UCSD-AML1 (cell line): ENCODE results near the gene NT5C1B.
A peak's percentile ranks its signal among the peaks of the same experiment; 100 is the strongest.

ENCODE experiments used
- DNase-seq: peaks from one replicate; lab custom pipeline; 2025; ENCODE audit not compliant: unreplicated experiment; lab: John Stamatoyannopoulos, UW

Gene NT5C1B

GRCh38 chr2:18600255-18600613 lies 10.9 kb upstream of the NT5C1B start:
- no peak for DNase-seq

DNA sequence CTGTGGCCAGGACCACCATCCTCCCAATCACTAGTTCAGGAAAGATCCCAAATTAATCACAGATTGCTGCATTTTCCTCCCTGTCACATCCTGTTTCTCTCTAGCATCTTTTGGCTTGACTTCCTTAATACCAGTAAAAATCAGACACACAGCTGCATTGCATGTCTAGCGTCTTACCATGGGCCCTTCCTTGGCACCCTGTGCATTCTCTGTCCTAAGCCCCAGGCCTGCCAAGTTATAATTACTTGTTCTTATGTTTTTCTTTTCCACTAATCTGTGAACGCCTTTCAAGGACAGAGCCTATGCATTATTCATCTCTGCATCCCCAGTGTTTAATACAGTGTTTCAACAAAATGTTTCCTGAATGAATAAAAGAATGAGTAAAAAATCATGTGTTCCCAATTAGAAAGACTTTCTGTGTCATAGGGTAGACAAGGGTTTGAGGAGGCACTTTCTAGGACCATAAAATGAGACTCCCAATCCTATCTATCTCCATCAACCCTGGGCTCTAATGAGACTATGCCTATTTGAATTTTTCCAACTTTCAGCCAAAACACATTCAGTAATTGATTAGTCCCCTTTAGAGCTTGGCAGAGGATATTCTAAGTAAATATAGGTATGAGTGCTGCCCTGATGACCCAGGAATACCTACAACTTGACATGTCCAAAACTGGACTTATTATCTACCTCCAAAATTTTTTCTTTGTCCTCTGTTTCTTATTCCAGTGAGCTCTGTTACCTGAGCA lies 10.3 kb upstream of the NT5C1B start:
- DNase-seq: no peak

DNA sequence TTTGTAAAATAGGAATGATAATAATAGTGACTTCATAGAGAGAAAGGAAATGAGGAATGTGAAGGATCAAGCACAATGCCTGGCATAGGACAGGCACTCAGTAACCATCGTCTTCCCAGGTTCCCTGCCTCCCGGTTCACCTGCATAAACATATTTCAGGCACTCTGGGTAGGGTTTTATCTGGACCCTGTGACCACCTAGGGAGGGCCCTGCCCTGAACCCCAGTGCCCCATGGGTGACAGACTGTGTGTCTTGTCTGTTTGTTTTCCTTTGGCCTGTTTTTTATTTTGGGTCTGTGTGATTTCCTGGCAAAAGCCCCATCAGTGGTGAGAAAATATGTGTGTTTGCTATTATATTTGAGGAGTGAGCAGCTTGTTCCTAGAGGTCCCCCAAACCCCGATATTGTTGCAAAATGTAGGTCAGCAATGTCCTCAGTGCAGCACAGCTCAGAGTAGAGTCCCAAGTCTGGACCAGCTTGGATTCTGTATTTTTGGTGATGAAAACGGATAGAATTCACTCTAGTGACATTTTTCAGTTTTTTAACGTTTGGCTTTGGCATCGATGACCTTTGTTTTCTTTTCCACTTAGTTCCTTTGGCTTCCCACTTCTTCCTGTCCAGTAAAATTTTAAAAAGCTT lies 9.6 kb upstream of the NT5C1B start:
- no peak for DNase-seq

DNA sequence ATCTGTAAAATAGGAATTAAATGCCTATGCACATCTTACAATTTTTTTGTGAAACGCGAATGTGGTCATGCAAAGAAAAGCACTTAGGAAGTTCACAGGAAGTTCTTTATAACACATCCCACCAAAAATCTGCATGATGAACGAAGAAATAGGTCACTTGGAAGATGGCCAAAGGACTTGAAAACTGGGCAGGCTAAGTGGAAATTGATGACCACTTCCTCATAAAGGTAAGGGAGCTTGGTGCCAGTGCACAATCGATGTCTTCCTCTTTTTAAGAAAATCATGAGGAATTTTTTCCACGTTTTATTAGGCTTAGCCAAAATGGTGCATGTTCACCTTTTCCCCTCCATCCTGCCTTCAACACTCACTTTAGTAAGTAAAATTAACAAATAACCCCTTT lies 8.2 kb upstream of the NT5C1B start:
- DNase-seq: no peak

DNA sequence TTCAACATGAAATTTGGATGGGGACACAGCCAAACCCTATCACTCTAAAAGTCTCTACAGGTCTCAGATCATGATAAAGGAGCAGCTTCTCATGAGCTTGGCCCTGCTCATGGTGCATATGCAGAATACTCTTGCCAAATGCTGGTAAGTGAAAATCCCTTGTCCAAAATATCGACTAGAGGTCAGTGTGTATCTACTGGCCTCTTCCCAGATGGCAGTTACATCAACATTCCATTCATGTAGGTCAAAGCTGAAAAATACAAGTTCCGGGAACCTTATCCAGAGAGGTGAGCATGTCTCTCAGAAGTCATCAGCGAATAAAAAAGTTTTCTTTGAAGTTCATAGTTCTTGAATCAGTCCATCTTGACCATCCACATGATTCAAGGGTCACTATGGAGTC lies 7.6 kb upstream of the NT5C1B start:
- DNase-seq: no peak

- no peak for DNase-seq
Observed at GRCh38 chr2:18593496-18593895, 4.1 kb upstream of the NT5C1B start.

GRCh38 chr2:18592372-18592771 lies 3.0 kb upstream of the NT5C1B start:
- DNase-seq: no peak

DNA sequence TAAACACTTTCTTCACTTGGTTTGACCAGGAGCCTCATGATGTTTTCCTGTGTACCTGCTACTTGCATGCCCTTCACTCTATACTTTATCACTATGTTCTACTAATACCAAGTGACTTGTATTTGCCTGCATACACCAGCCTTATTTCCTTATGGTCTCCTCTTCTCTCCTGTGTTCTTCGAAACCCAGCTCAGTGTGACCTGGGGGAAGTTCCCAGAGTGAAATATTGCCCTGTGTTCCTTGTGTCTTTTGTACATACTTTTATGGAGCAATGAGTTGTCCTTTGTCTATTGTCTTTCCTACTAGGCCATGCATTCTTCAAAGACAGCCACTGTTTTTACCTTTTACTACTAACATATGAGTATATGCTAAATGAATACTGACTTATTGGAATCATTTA lies 567 bp downstream of the NT5C1B start:
- no peak for DNase-seq

GRCh38 chr2:18588049-18588448 lies 1.3 kb downstream of the NT5C1B start:
- DNase-seq: no peak

DNA sequence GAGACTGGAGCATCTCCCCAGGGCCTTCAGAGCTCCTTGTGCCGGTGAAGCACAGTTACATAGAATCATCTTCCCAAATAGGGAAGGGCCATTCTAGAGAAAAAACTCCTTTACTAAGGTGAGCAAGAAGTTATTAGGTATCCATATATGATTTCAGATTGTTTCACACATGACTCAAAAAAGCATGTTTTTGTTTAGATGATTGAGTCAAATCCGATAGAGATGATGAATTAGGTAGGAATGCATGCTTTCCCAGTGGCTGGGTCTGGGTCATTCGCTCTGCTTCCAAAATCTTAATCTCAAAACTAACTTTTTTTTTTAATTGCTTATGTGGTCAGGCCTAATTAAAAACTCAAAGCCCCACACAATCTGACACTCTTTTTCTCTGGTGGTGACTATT lies 3.8 kb downstream of the NT5C1B start:
- no peak for DNase-seq

DNA sequence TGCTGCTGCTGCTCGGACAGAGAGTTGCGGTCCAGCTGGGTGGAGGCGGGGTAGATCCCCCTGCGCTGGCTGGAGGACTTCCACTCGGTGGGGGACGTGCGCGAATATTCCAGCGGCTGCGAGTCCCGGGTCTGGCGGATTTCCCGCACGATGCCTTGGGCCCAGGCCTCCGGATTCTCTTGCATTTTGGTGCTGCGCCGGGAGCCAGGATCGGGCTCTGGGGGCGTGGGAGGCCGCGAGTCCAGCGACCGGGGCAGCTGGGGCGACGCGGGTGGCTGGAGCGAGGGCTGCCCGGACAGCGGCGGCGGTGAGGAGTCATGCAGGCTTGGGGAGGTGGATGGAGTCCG lies 4.8 kb downstream of the NT5C1B start:
- no peak for DNase-seq

- no peak for DNase-seq
Observed at GRCh38 chr2:18583905-18584607, 5.3 kb downstream of the NT5C1B start.

DNA sequence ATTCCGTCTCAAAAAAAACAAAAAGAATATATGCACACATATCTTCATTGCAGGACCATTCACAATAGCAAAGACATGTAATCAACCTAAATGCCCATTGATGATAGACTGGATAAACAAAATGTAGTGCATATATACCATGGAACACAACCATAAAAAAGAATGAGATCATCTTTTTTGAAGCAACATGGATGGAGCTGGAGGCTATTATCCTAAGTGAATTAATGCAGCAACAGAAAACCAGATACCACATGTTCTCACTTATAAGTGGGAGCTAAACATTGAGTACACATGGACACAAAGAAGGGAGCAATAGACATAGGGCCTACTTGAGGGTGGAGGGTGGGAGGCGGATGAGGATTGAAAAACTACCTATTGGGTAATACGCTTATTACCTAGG lies 8.8 kb downstream of the NT5C1B start:
- no peak for DNase-seq

DNA sequence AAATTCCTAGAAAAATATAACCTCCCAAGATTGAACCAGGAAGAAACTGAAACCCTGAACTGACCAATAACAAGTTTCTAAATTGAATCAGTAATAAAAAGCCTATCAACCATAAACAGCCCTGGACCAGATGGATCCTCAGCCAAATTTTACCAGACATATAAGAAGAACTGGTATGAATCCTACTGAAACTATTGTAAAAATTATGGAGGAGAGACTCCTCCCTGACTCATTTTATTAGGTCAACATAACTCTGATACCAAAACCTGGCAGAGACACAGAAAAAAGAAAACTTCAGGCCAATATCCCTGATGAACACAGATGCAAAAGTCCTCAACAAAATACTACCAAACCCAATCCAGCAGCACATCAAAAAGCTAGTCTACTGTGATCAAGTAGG lies 11.3 kb downstream of the NT5C1B start:
- DNase-seq: no peak

DNA sequence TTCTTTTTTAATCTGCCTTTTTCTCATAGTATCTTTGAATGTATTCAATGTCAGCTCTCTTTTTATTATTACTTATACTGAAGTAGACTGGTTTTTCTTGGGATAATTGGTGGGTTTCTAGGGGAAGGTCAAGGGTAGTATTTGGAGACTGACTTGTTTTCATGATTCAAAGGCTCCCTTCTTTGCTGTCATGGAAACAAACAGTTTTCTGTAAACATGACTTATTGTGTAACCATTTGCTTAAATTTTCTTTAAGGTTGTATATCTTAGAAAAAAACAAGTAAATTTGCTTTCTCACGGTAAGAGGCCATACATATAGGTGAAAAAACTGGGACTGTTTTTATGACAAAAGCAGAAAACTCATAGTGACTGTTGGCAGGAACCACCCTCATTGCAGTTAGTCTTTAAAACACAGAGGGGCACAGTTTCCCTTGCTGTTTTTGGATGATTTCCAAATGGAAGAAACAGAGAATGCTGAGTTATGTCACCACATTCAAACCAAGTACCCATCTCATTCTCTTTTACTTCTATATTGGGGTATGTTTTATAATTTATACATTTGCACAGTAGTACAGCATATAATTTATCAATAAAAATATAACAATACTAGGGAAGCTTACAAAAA lies 23.1 kb downstream of the NT5C1B start:
- no peak for DNase-seq

- no peak for DNase-seq
Observed at GRCh38 chr2:18560797-18561085, 28.6 kb downstream of the NT5C1B start.

DNA sequence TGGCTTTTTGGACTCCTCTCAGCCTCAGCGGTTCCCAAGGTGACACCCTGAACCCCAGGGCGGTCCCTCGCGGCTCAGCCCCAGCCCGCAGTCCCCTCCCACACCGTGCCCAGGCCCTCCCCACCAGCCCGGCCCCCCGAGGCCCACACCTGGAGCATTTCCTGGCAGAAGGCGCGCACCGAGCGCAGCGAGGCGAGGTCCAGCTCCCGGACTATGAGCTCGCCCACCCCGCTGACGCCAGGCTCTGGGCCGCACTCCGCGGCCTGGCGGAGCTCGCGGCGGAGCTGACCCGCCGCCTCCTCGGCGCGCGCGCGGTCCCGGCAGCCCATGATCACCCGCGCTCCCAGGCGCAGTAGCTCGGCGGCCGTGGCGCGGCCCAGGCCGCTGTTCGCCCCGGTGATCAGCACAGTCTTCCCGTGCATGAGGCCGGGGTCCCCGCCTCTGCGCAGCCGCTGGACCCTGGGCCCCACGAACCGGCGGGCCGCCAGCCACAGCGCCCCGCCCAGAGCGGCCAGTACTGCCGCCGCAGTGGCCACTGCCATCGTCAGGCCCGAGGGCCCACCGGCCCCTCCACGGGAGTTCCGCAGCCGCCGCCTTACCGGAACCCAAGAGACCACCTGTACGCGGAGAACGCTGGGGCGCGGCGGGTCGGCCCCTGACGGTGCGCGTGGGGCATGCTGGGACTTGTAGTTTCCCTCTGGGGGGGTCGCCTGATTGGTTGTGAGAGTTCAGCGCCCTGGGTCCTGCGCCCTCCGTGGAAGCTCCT lies 29.2 kb downstream of the NT5C1B start, which contains the start of gene RDH14:
TSS of gene RDH14 (minus strand) at position 623 of the 766 bp plus-strand sequence. CDS start at position 542, 81 bp downstream.
- peak; percentile 95 for DNase-seq

- peak; percentile 36 for DNase-seq
Observed at GRCh38 chr2:18559531-18560030, 29.8 kb downstream of the NT5C1B start.

DNA sequence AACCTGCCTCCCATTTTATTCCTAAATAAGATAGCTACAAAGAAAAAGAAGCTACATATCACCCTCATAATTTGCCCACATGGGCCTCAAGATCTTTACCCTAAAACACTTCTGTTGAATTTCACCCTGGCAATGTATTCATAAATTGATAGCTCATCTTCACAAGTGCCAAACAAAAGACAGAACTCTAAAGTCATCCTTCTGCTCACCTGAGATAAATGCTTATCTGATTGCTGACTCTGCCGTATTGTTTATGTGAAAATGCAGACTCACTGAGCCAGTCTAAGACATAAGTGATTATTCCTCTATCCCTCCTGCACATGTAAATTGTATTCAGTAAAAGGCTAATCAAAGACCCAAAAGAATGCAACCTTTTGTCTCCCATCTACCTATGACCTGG lies 30.9 kb downstream of the NT5C1B start:
- DNase-seq: no peak

DNA sequence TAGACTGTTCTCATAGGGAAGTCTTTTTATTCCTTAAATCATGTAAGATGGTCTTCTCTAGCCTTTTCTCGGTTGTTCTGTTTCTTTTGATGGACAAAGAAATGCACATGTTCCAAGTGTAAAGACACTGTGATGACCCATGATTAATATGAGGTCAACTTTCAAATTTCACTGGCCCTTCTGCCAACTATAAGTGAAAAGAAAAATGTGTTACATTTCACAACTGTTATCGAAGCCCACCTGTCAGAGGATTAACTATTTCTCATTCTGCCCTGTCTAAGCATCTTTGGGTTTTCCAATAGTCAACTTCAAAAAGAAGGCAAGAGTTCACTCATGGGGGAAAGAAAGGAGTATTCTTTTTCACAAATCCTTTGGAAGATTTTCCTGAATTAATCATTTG lies 32.2 kb downstream of the NT5C1B start:
- DNase-seq: no peak
